Measurements from ENCODE around the gene ETV5. TPM values are rescaled to one million over a fixed set of nuclear protein-coding genes. Genes with fewer than 3 reads are reported as not detected.

The ETV5 gene
- polyA plus RNA-seq, 1 of the 3 experiments (the other 2 are of a cell fraction), result 20.9 TPM

DNA sequence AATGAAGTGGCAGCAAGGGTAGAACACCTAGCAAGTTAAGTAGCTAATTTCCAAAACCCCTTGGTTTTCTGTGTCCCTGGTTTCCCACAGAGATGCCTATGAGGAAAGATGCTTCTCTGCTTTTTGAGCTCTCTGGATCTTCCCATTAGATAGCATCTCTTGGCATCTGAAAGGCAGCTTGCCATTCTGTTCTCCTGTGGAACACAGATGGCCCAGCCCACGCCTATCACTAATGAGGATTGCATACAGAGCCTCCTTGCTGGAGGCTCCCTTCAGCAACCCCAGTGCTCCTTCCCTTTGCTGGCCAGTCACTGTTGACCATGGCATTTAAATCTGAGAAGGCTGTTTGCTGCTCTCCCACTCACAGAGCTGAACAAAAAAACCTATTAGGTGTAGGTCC lies 34.4 kb upstream of the ETV5 start:
- POLR2A ChIA-PET, result interaction anchor here (0.6 kb wide), 1 partner anchor 22 kb away, joined by 3 read pairs; no protein-coding TSS in a partner anchor
- CTCF ChIA-PET, result interaction anchor here (0.7 kb wide), 1 partner anchor 118 kb away, joined by 3 read pairs; no protein-coding TSS in a partner anchor

GRCh38 chr3:186142393-186142932 lies 33.6 kb upstream of the ETV5 start:
- Histone ChIP-seq H3K36me3 (replicated peaks in 1 of 2; ENCODE audit: control insufficient read depth in 1 of 2, insufficient read depth in 2 of 2, low read length in 1 of 2) (no peaks in the 10 kb centered on the region), H3K4me1 (ENCODE audit: control insufficient read depth in 1 of 2, insufficient read depth in 2 of 2, low read depth in 1 of 2, low read length in 1 of 2) (peaks cover 0 to 7% of the 10 kb centered on the region in 2 experiments; a peak in 2 of 4 replicates), H3K9ac (no peak overlapping the region), H3K27me3 (ENCODE audit: insufficient read depth) (peaks cover 6% of the 10 kb centered on the region; the same call in 1 of the 2 replicates), H3K4me2 (no peak overlapping the region), H3K9me2 (no peaks in the 10 kb centered on the region), H2AFZ (ENCODE audit: low read depth) (no peak overlapping the region), H3K9me3 (no peaks in the 10 kb centered on the region), H4K20me1 (ENCODE audit: insufficient read depth) (no peaks in the 10 kb centered on the region), H3K79me2 (ENCODE audit: insufficient read depth) (no peaks in the 10 kb centered on the region), H3F3A (replicated peaks; ENCODE audit: insufficient read depth) (no peaks in the 10 kb centered on the region), H3K4me3 (ENCODE audit: low read depth in 2 of 2, low read length in 1 of 2) (no peak overlapping the region), H3K27ac (ENCODE audit: low read depth in 2 of 2, low read length in 1 of 2) (no peak overlapping the region)
- CTCF ChIA-PET, result interaction anchor here (0.7 kb wide), 1 partner anchor 117 kb away, joined by 3 read pairs; no protein-coding TSS in a partner anchor
- TF ChIP-seq USF1 (IDR thresholded peaks at IDR 0.05; ENCODE audit: borderline replicate concordance, low read depth) (no peak), EP300 (IDR thresholded peaks at IDR 0.05; ENCODE audit: borderline replicate concordance in 1 of 2, low read depth in 1 of 2, low read length in 1 of 2) (no peak), FOSL2 (IDR thresholded peaks at IDR 0.05; ENCODE audit: borderline replicate concordance, low read depth) (no peak), TCF12 (IDR thresholded peaks at IDR 0.05) (no peak), TAF1 (IDR thresholded peaks at IDR 0.05; ENCODE audit: borderline replicate concordance, low read depth, low read length) (no peak), SMC3 (IDR thresholded peaks at IDR 0.05; ENCODE audit: low read depth, low read length) (no peak), NRF1 (IDR thresholded peaks at IDR 0.05; ENCODE audit: low read depth, low read length) (no peak), NFIC (IDR thresholded peaks at IDR 0.05; ENCODE audit: borderline replicate concordance) (no peak), JUND (IDR thresholded peaks at IDR 0.05) (no peak)
- TF ChIP-seq, protein P1, sequence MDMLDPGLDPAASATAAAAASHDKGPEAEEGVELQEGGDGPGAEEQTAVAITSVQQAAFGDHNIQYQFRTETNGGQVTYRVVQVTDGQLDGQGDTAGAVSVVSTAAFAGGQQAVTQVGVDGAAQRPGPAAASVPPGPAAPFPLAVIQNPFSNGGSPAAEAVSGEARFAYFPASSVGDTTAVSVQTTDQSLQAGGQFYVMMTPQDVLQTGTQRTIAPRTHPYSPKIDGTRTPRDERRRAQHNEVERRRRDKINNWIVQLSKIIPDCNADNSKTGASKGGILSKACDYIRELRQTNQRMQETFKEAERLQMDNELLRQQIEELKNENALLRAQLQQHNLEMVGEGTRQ (IDR thresholded peaks at IDR 0.05; ENCODE audit: borderline replicate concordance, low read depth, low read length), result no peak
- DNase-seq, result no peak
- POLR2A ChIA-PET, result no interaction called here

More for the DNA sequence above, 34.4 kb upstream of the ETV5 start:
- Histone ChIP-seq H3K4me3 (ENCODE audit: low read depth in 2 of 2, low read length in 1 of 2) (no peak overlapping the region), H4K20me1 (ENCODE audit: insufficient read depth) (no peaks in the 10 kb centered on the region), H2AFZ (ENCODE audit: low read depth) (no peak overlapping the region), H3K79me2 (ENCODE audit: insufficient read depth) (no peaks in the 10 kb centered on the region), H3K36me3 (replicated peaks in 1 of 2; ENCODE audit: control insufficient read depth in 1 of 2, insufficient read depth in 2 of 2, low read length in 1 of 2) (no peaks in the 10 kb centered on the region), H3K9me2 (no peaks in the 10 kb centered on the region), H3K27ac (ENCODE audit: low read depth in 2 of 2, low read length in 1 of 2) (no peak overlapping the region), H3K4me2 (no peak overlapping the region), H3K27me3 (ENCODE audit: insufficient read depth) (peaks cover 6% of the 10 kb centered on the region; the same call in 1 of the 2 replicates), H3K9me3 (no peaks in the 10 kb centered on the region), H3K4me1 (ENCODE audit: control insufficient read depth in 1 of 2, insufficient read depth in 2 of 2, low read depth in 1 of 2, low read length in 1 of 2) (peaks cover 0 to 7% of the 10 kb centered on the region in 2 experiments; a peak in 2 of 4 replicates), H3F3A (replicated peaks; ENCODE audit: insufficient read depth) (no peaks in the 10 kb centered on the region), H3K9ac (no peak overlapping the region)
- 6% methylated on average over 1 of the region's 1 CpG for WGBS (ENCODE audit: low lambda C conversion rate)
- DNase-seq, result peak; percentile 62
- TF ChIP-seq, protein P1 (IDR thresholded peaks at IDR 0.05; ENCODE audit: borderline replicate concordance, low read depth, low read length), result no peak
- TF ChIP-seq EP300 (IDR thresholded peaks at IDR 0.05; ENCODE audit: borderline replicate concordance in 1 of 2, low read depth in 1 of 2, low read length in 1 of 2) (peak in 1 of 2 experiments; percentile 35; a peak in 1 of 4 replicates), CHD2 (IDR thresholded peaks at IDR 0.05; ENCODE audit: low read length, partially characterized antibody) (no peak), GATA2 (CRISPR knock-in tag; IDR thresholded peaks at IDR 0.05) (peak; percentile 84), MEF2A (IDR thresholded peaks at IDR 0.05; ENCODE audit: borderline replicate concordance, low read depth) (no peak), IRF3 (IDR thresholded peaks at IDR 0.05; ENCODE audit: low read depth, low read length) (no peak), FOSL2 (IDR thresholded peaks at IDR 0.05; ENCODE audit: borderline replicate concordance, low read depth) (no peak), TCF12 (IDR thresholded peaks at IDR 0.05) (no peak), YY1 (IDR thresholded peaks at IDR 0.05; ENCODE audit: low read depth) (no peak), RCOR1 (IDR thresholded peaks at IDR 0.05; ENCODE audit: low read length) (peak; percentile 32; the same call in 1 of the 2 replicates)
